WTC11 (cell line): ENCODE results near the gene DTHD1.

Experiments
- ATF3 ChIP-seq: sonication (generic); formaldehyde crosslinking; conservative IDR thresholded peaks from 2 replicates; pipeline ENCODE4 v1.8.1; 2022; ENCODE audit warnings: mild to moderate bottlenecking, missing genetic modification reagents
- ATF6 ChIP-seq: sonication (generic); formaldehyde crosslinking; IDR thresholded peaks from 2 replicates; pipeline ENCODE4 v1.8.1; 2023; ENCODE audit warnings: mild to moderate bottlenecking, missing genetic modification reagents
- CTCF ChIP-seq: fragments of 200-600 bp; IDR thresholded peaks from 2 replicates; pipeline ENCODE4 v1.8.0; 2022; ENCODE audit warnings: antibody characterized with exemption
- E2F1 ChIP-seq: sonication (generic); formaldehyde crosslinking; IDR thresholded peaks from 2 replicates; pipeline ENCODE4 v1.8.0; 2022; ENCODE audit warnings: mild to moderate bottlenecking, missing genetic modification reagents
- EMX1 ChIP-seq: fragments of 250-450 bp; sonication (Bioruptor Pico); IDR thresholded peaks from 2 replicates; pipeline ENCODE4 v1.8.0; 2021; ENCODE audit warnings: mild to moderate bottlenecking
- IRF1 ChIP-seq: sonication (generic); formaldehyde crosslinking; IDR thresholded peaks from 2 replicates; pipeline ENCODE4 v1.8.0; 2023; ENCODE audit warnings: missing genetic modification reagents
- MAX ChIP-seq: sonication (generic); formaldehyde crosslinking; IDR thresholded peaks from 2 replicates; pipeline ENCODE4 v1.8.0; 2022; ENCODE audit warnings: mild to moderate bottlenecking, missing genetic modification reagents
- NFYB ChIP-seq: sonication (generic); formaldehyde crosslinking; conservative IDR thresholded peaks from 2 replicates; pipeline ENCODE4 v1.8.0; 2022; ENCODE audit warnings: low read depth, missing genetic modification reagents
- TCF7 ChIP-seq: sonication (generic); formaldehyde crosslinking; IDR thresholded peaks from 2 replicates; pipeline ENCODE4 v1.8.0; 2022; ENCODE audit warnings: mild to moderate bottlenecking, low read depth, missing genetic modification reagents, moderate library complexity
- USF2 ChIP-seq: sonication (generic); formaldehyde crosslinking; IDR thresholded peaks from 2 replicates; pipeline ENCODE4 v1.8.1; 2023; ENCODE audit warnings: mild to moderate bottlenecking, missing genetic modification reagents, moderate library complexity
- ZBTB21 ChIP-seq: sonication (generic); formaldehyde crosslinking; IDR thresholded peaks from 2 replicates; pipeline ENCODE4 v1.8.1; 2023; ENCODE audit warnings: mild to moderate bottlenecking, missing genetic modification reagents, borderline replicate concordance
- ZNF232 ChIP-seq: sonication (generic); formaldehyde crosslinking; IDR thresholded peaks from 2 replicates; pipeline ENCODE4 v1.8.0; 2022; ENCODE audit warnings: mild to moderate bottlenecking, missing genetic modification reagents
- ZNF281 ChIP-seq: sonication (generic); formaldehyde crosslinking; IDR thresholded peaks from 2 replicates; pipeline ENCODE4 v1.8.0; 2023; ENCODE audit warnings: mild to moderate bottlenecking, missing genetic modification reagents

GRCh38 chr4:36338973-36339372, 57.6 kb downstream of the DTHD1 start:
- no peak for TF ChIP-seq E2F1 (CRISPR knock-in tag)
- no peak for TF ChIP-seq ATF6 (CRISPR knock-in tag)
- TF ChIP-seq MAX = no peak
- TF ChIP-seq CTCF = no peak
- TF ChIP-seq USF2 (CRISPR knock-in tag) = no peak
- TF ChIP-seq ZNF232 (CRISPR knock-in tag) = no peak
- TF ChIP-seq ATF3 (CRISPR knock-in tag) = no peak
- TF ChIP-seq ZNF281 (CRISPR knock-in tag) = no peak
- TF ChIP-seq TCF7 (CRISPR knock-in tag) = no peak
- no peak for TF ChIP-seq NFYB (CRISPR knock-in tag)
- TF ChIP-seq EMX1 (CRISPR knock-in tag) = no peak
- TF ChIP-seq IRF1 (CRISPR knock-in tag) = no peak
- no peak for TF ChIP-seq ZBTB21 (CRISPR knock-in tag)
